ENCODE data around the gene ELN. TPM values are rescaled to one million over a fixed set of nuclear protein-coding genes. Genes with fewer than 3 reads are reported as not detected.

Gene ELN
- total RNA-seq, 4 donors from 2014 or later = 29.6 to 224 (median 108) TPM

DNA sequence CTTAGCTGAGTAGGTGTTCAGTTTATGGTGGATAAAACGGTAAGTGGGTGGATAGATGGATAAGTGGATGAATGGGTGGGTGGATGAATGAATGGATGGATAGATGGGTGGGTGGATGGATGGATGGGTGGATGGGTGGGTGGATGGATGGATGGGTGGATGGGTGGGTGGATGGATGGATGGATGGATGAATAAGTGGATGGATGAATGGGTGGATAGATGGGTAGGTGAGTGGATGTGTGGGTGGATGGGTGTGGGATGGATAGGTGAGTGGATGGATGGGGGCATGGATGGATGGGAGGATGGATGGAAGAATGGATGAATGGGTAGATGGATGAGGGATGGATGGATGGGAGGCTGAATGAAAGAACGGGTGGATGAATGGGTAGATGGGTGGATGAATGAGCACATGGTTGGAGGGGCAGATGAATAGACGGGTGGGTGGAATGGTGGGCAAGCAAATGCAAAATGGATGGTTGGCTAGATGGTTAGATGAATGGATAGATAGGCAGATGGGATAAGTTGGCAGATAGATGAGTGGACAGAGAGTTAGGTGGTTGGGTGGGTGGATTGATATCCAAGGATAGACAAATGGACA lies 25.7 kb downstream of the ELN start:
- TF ChIP-seq, protein P1, sequence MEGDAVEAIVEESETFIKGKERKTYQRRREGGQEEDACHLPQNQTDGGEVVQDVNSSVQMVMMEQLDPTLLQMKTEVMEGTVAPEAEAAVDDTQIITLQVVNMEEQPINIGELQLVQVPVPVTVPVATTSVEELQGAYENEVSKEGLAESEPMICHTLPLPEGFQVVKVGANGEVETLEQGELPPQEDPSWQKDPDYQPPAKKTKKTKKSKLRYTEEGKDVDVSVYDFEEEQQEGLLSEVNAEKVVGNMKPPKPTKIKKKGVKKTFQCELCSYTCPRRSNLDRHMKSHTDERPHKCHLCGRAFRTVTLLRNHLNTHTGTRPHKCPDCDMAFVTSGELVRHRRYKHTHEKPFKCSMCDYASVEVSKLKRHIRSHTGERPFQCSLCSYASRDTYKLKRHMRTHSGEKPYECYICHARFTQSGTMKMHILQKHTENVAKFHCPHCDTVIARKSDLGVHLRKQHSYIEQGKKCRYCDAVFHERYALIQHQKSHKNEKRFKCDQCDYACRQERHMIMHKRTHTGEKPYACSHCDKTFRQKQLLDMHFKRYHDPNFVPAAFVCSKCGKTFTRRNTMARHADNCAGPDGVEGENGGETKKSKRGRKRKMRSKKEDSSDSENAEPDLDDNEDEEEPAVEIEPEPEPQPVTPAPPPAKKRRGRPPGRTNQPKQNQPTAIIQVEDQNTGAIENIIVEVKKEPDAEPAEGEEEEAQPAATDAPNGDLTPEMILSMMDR (IDR thresholded peaks at IDR 0.05; ENCODE audit: low read depth) = no peak

DNA sequence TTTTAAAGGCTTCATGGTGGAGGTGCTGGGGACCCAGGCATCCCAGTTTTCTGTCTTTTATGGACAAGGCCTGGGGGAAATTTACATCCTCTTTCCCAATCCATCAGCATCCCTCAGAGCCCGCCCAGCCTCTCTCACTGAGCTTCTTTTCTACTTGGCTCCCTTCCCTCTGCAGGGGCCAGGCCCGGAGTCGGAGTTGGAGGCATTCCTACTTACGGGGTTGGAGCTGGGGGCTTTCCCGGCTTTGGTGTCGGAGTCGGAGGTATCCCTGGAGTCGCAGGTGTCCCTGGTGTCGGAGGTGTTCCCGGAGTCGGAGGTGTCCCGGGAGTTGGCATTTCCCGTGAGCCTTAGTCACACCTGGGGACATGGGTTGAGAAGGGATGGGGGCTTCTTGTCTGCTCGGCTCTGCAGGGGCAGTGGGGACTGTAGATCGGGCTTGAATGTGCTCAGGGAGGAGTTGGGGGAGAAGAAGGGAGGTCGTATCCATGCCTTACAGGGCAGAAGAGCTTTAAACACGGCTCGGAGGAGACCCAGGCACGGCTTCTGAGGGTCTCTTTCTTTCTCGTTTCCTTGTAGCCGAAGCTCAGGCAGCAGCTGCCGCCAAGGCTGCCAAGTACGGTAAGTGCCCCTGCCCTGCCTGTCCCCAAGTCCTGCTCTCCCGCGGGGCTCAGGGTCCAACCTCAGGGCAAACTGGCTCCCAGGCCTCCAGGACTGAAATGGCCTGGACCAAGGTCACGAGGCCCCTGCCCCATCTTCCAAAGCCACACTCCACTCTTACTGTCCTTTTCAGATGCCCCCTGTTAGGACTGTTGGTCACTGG lies 28.3 kb downstream of the ELN start:
- TF ChIP-seq, protein P1 (IDR thresholded peaks at IDR 0.05; ENCODE audit: low read depth) = no peak

- TF ChIP-seq, protein P1 (IDR thresholded peaks at IDR 0.05; ENCODE audit: low read depth) = no peak
Measured at GRCh38 chr7:74057216-74057925, 29.4 kb downstream of the ELN start.

- TF ChIP-seq, protein P1 (IDR thresholded peaks at IDR 0.05; ENCODE audit: low read depth) = no peak
Measured at GRCh38 chr7:74057987-74058386, 30.0 kb downstream of the ELN start.

- TF ChIP-seq, protein P1 (IDR thresholded peaks at IDR 0.05; ENCODE audit: low read depth) = no peak
Measured at GRCh38 chr7:74058486-74058885, 30.5 kb downstream of the ELN start.

GRCh38 chr7:74059037-74059436 lies 31.1 kb downstream of the ELN start:
- TF ChIP-seq, protein P1 (IDR thresholded peaks at IDR 0.05; ENCODE audit: low read depth) = no peak

Measured in subcutaneous adipose tissue (tissue), 4 donors.